Measurements from ENCODE around the gene DOK7.

GRCh38 chr4:3419836-3420605 is 43.1 kb upstream of the DOK7 start:
- TF ChIP-seq YY1 (IDR thresholded peaks at IDR 0.05; ENCODE audit: insufficient read depth, insufficient read length) (no peak), ZNF274 (IDR thresholded peaks at IDR 0.05; ENCODE audit: low read depth, low read length) (no peak)
